HepG2 (cell line): Measurements from ENCODE around the gene GADL1. TPM values are rescaled to one million over a fixed set of nuclear protein-coding genes. Genes with fewer than 3 reads are reported as not detected.

Source experiments
- ATAC-seq: fragments of 200-7000 bp; cut with Tn5 transposase; 3 replicates; pipeline ENCODE4 v1.9.1; 2020; ENCODE audit warnings: mild to moderate bottlenecking, moderate library complexity
- BruUV-seq: library from RNA; stranded (reverse); fragments of 400-500 nt; replicated peaks from 2 replicates; lab custom pipeline; 2021; lab: Mats Ljungman, UMichigan
- CTCF ChIA-PET: fragments of 300-600 bp; formaldehyde crosslinking; extraction: SDS; loops from one replicate; lab custom pipeline; 2021; ENCODE audit warnings: low total read pairs, inconsistent platforms, low intra/inter-chr PET ratio; lab: Yijun Ruan, JAX
- POLR2A ChIA-PET: fragments of 350-600 bp; sonication (Branson Sonifier 250); formaldehyde crosslinking; loops from one replicate; lab custom pipeline; 2020; ENCODE audit warnings: antibody characterized with exemption, inconsistent platforms; lab: Yijun Ruan, JAX
- DNase-seq: peaks from one replicate; pipeline ENCODE4 v3.0.0-alpha.2; 2015; ENCODE audit warnings: low spot score
- FAIRE-seq: peaks from 3 replicates; lab custom pipeline; 2011; peaks lifted over from hg19 to GRCh38; lab: Jason Lieb, UNC
- H2AFZ ChIP-seq: one replicate; pipeline ENCODE4 v1.6.1; 2011; ENCODE audit warnings: low read length, inconsistent platforms
- H3K27ac ChIP-seq: fragments of 300-600 bp; 3 replicates; pipeline ENCODE4 v1.8.0; 2011; ENCODE audit warnings: mixed run types, mild to moderate bottlenecking, mixed read lengths, low read length, inconsistent platforms; ENCODE audit not compliant: insufficient read depth; ENCODE audit errors: extremely low read length
- H3K27me3 ChIP-seq, 2 experiments: fragments of 200-600 bp in 1 of 2; 2 replicates in 1 of 2; 3 replicates in 1 of 2; pipeline versions ENCODE4 v1.6.0 to v1.8.0; 2011; ENCODE audit warnings: low read length in 2 of 2, mild to moderate bottlenecking in 2 of 2, moderate library complexity in 2 of 2, inconsistent platforms in 1 of 2; ENCODE audit not compliant: insufficient read depth in 2 of 2, control insufficient read depth in 1 of 2
- H3K36me3 ChIP-seq, 2 experiments: fragments of 200-600 bp in 1 of 2; replicated peaks in 1 of 2; 2 replicates in 1 of 2; 3 replicates in 1 of 2; pipeline versions ENCODE4 v1.5.1 to v1.8.0; 2011; ENCODE audit warnings: low read length in 2 of 2, inconsistent platforms in 1 of 2; ENCODE audit not compliant: insufficient read depth in 2 of 2, control insufficient read depth in 1 of 2
- H3K4me1 ChIP-seq: 2 replicates; pipeline ENCODE4 v1.5.1; 2012; ENCODE audit warnings: low read length, inconsistent platforms; ENCODE audit not compliant: insufficient read depth
- H3K4me2 ChIP-seq: 2 replicates; pipeline ENCODE4 v1.6.0; 2011; ENCODE audit warnings: low read depth, low read length, inconsistent platforms
- H3K4me3 ChIP-seq, 3 experiments: fragments of 200-600 bp in 1 of 3; sonication (generic), shearing (Covaris generic) in 1 of 3; replicated peaks in 1 of 3; 2 replicates each; pipeline ENCODE4 v1.5.1; 2011 to 2016; ENCODE audit warnings: low read length in 3 of 3, inconsistent platforms in 2 of 3, low read depth in 2 of 3, mild to moderate bottlenecking in 2 of 3, control low read depth in 1 of 3, mixed read lengths in 1 of 3; ENCODE audit not compliant: insufficient read depth in 1 of 3
- H3K79me2 ChIP-seq: one replicate; pipeline ENCODE4 v1.6.1; 2011; ENCODE audit warnings: low read length, inconsistent platforms; ENCODE audit not compliant: insufficient read depth
- H3K9ac ChIP-seq: 2 replicates; pipeline ENCODE4 v1.6.0; 2011; ENCODE audit warnings: mild to moderate bottlenecking, low read depth, low read length, inconsistent platforms; ENCODE audit not compliant: insufficient read depth
- H3K9me3 ChIP-seq: 2 replicates; pipeline ENCODE4 v1.5.1; 2012; ENCODE audit warnings: mild to moderate bottlenecking, low read length
- H4K20me1 ChIP-seq: 2 replicates; pipeline ENCODE4 v1.6.0; 2011; ENCODE audit warnings: inconsistent platforms, mild to moderate bottlenecking, low read length, moderate library complexity; ENCODE audit not compliant: insufficient read depth
- ASH2L ChIP-seq: fragments of 300-600, 200-600 bp; sonication (generic); IDR thresholded peaks from 2 replicates; pipeline ENCODE4 v1.7.0; 2017; ENCODE audit warnings: low read depth, mild to moderate bottlenecking, moderate library complexity, mixed read lengths, low read length; ENCODE audit not compliant: insufficient read length
- CCDC6 ChIP-seq: sonication (generic); formaldehyde crosslinking; IDR thresholded peaks from 2 replicates; pipeline ENCODE4 v1.8.1; 2022; ENCODE audit warnings: mild to moderate bottlenecking, missing genetic modification reagents, moderate library complexity
- GPBP1L1 ChIP-seq: sonication (generic); formaldehyde crosslinking; IDR thresholded peaks from 2 replicates; pipeline ENCODE4 v1.5.0; 2020; ENCODE audit warnings: mild to moderate bottlenecking, missing genetic modification reagents
- HIVEP1 ChIP-seq: sonication (generic); formaldehyde crosslinking; IDR thresholded peaks from 2 replicates; pipeline ENCODE4 v1.4.0; 2020; ENCODE audit warnings: mild to moderate bottlenecking, missing genetic modification reagents
- TCF7 ChIP-seq: sonication (generic); IDR thresholded peaks from 2 replicates; pipeline ENCODE4 v1.6.1; 2016; ENCODE audit warnings: antibody characterized with exemption, low read depth
- ZNF672 ChIP-seq: sonication (generic); formaldehyde crosslinking; IDR thresholded peaks from 2 replicates; pipeline ENCODE4 v1.8.1; 2022; ENCODE audit warnings: missing genetic modification reagents
- ZNF720 ChIP-seq: sonication (generic); formaldehyde crosslinking; IDR thresholded peaks from 2 replicates; pipeline ENCODE4 v1.4.0; 2020; ENCODE audit warnings: missing genetic modification reagents
- ZNF891 ChIP-seq: sonication (generic); formaldehyde crosslinking; IDR thresholded peaks from 2 replicates; pipeline ENCODE4 v1.5.0; 2020; ENCODE audit warnings: mild to moderate bottlenecking, missing genetic modification reagents
- ZSCAN20 ChIP-seq: sonication (generic); formaldehyde crosslinking; IDR thresholded peaks from 2 replicates; pipeline ENCODE4 v1.4.0; 2020; ENCODE audit warnings: missing genetic modification reagents, mild to moderate bottlenecking, borderline replicate concordance
- WGBS: methylation state at CpG from one replicate; pipeline ENCODE4 v1.1.6; 2017; ENCODE audit warnings: low lambda C conversion rate; 5-methylcytosine and 5-hydroxymethylcytosine counted together
- in situ Hi-C: cut with HindIII; loops from 2 replicates; pipeline ENCODE4 v1.10.0; 2017; ENCODE audit warnings: low pct_unique_long_range_greater_than_20kb; ENCODE audit not compliant: extremely low pct_ligation_motif_present
- intact Hi-C: fragments of 100-400 bp; cut with micrococcal nuclease; formaldehyde crosslinking; loops from one replicate; pipeline ENCODE4 v1.10.0; 2022; ENCODE audit not compliant: unreplicated experiment
- polyA plus RNA-seq, 8 experiments: library from polyadenylated mRNA; depleted of rRNA in 3 of 8; stranded (reverse) in 7 of 8; unstranded in 1 of 8; fragments of >200 nt; fragmentation: Illumina TruSeq in 4 of 8; extraction: Trizol in 4 of 8; gene quantifications; 2 replicates each; pipeline versions ENCODE4 v1.2.1 to v1.2.3, GENCODE V29; 2011 to 2016; ENCODE audit warnings: low read depth in 4 of 8, missing spikeins in 1 of 8, mixed read lengths in 1 of 8; ENCODE audit not compliant: insufficient read depth in 1 of 8
- total RNA-seq, 5 experiments: library from RNA; depleted of rRNA; stranded (reverse); fragments of >200 nt; fragmentation: Illumina TruSeq; extraction: Trizol; gene quantifications; 2 replicates each; pipeline ENCODE4 v1.2.3, GENCODE V29; 2016; ENCODE audit warnings: low read depth in 1 of 5
- TF ChIP-seq, protein P1 (sequence below): IDR thresholded peaks from 2 replicates; pipeline ENCODE4 v1.6.1; 2016; ENCODE audit warnings: low read depth, control low read depth

The GADL1 gene
- total and polyA plus RNA-seq, 2 of the 13 experiments (the other 11 are each of a cell fraction or from before 2014, with no cell fraction given), result not detected

- no peaks in the 10 kb centered on the region for H4K20me1 ChIP-seq
- intact Hi-C loops (no loop called here), in situ Hi-C loops (loop anchor here (5.0 kb wide), 1 partner anchor 366 kb away; no protein-coding TSS in a partner anchor)
- DNase-seq (no peak), FAIRE-seq (no peak)
- no peaks in the 10 kb centered on the region for H3K79me2 ChIP-seq
- no peak overlapping the region for H2AFZ ChIP-seq
- H3K9ac ChIP-seq, result no peak overlapping the region
- H3K36me3 ChIP-seq, result no peaks in the 10 kb centered on the region
- 0 out of 5 replicates have a peak, but pooled peaks cover 2 to 9% of the 10 kb centered on the region in 2 experiments for H3K27me3 ChIP-seq
- H3K4me3 ChIP-seq, result no peak overlapping the region
- H3K27ac ChIP-seq, result no peak overlapping the region
- H3K4me2 ChIP-seq, result no peak overlapping the region
- TF ChIP-seq ASH2L (no peak), ZNF891 (CRISPR knock-in tag) (no peak), ZSCAN20 (CRISPR knock-in tag) (no peak)
- TF ChIP-seq, all 625 proteins: peak for 0
- H3K4me1 ChIP-seq, result peaks cover 11% of the 10 kb centered on the region
- POLR2A ChIA-PET, result no interaction called here
- no peaks in the 10 kb centered on the region for H3K9me3 ChIP-seq
- CTCF ChIA-PET, result no interaction called here
- no TSS peak for BruUV-seq
- no peak for ATAC-seq
Measured at GRCh38 chr3:30766522-30766921, 127.9 kb downstream of the GADL1 start.

DNA sequence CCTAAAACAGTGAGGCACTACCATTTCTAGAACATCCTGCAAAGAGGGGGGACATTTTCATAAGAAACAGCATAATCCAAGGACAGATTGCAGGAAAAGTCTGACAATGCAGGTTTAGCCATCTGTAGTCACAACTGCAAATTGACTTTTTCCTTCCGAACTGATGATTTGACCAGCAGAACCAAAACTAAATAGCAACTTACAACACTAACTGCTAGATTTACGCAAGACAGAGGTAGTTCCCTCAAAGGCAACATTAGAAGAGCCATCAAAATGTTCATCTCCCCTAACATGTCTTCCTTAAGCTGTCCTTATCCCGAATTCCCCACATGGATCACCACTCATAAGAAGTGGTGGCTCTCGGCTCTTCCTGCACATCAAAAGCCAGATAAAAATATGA, 129.6 kb downstream of the GADL1 start:
- TF ChIP-seq CCDC6 (CRISPR knock-in tag) (no peak), TCF7 (no peak), GPBP1L1 (no peak), ZNF672 (CRISPR knock-in tag) (no peak), ZNF720 (CRISPR knock-in tag) (no peak), HIVEP1 (CRISPR knock-in tag) (no peak)
- TF ChIP-seq, protein P1, sequence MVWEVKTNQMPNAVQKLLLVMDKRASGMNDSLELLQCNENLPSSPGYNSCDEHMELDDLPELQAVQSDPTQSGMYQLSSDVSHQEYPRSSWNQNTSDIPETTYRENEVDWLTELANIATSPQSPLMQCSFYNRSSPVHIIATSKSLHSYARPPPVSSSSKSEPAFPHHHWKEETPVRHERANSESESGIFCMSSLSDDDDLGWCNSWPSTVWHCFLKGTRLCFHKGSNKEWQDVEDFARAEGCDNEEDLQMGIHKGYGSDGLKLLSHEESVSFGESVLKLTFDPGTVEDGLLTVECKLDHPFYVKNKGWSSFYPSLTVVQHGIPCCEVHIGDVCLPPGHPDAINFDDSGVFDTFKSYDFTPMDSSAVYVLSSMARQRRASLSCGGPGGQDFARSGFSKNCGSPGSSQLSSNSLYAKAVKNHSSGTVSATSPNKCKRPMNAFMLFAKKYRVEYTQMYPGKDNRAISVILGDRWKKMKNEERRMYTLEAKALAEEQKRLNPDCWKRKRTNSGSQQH (CRISPR knock-in tag), result no peak
- TF ChIP-seq, all 625 proteins: peak for 0
- no peak overlapping the region for H2AFZ ChIP-seq
- no TSS peak for BruUV-seq
- CTCF ChIA-PET, result no interaction called here
- no peak overlapping the region for H3K4me3 ChIP-seq
- H3K36me3 ChIP-seq, result no peaks in the 10 kb centered on the region
- no peak overlapping the region for H3K27ac ChIP-seq
- in situ Hi-C loops (loop anchor here (5.0 kb wide), 1 partner anchor 367 kb away; no protein-coding TSS in a partner anchor), intact Hi-C loops (no loop called here)
- 0 out of 5 replicates have a peak, but pooled peaks cover 2 to 9% of the 10 kb centered on the region in 2 experiments for H3K27me3 ChIP-seq
- POLR2A ChIA-PET, result no interaction called here
- H3K9me3 ChIP-seq, result no peaks in the 10 kb centered on the region
- no peak overlapping the region for H3K4me2 ChIP-seq
- peaks cover 2% of the 10 kb centered on the region; the same call in 1 of the 2 replicates for H3K4me1 ChIP-seq
- H4K20me1 ChIP-seq, result no peaks in the 10 kb centered on the region
- FAIRE-seq (no peak), DNase-seq (no peak), ATAC-seq (no peak)
- no peaks in the 10 kb centered on the region for H3K79me2 ChIP-seq
- WGBS, result 5% methylated on average over 4 of the region's 4 CpGs
- no peak overlapping the region for H3K9ac ChIP-seq
